Measurements from ENCODE around the gene RMI1.

- TF ChIP-seq CTCF (IDR thresholded peaks at IDR 0.05; ENCODE audit: poor library complexity) = no peak
- TF ChIP-seq EZH2phosphoT487 (IDR thresholded peaks at IDR 0.05; ENCODE audit: low read depth, severe bottlenecking, unreplicated experiment) = no peak
- TF ChIP-seq EZH2 (IDR thresholded peaks at IDR 0.05; ENCODE audit: borderline replicate concordance) = no peak
These were observed 7.8 kb downstream of the RMI1 start for GRCh38 chr9:83988411-83988810.
